Stomach smooth muscle (tissue), 2 donors: ENCODE results near the gene RHBDL3.

ENCODE experiments used
- H3K27ac ChIP-seq: one replicate; pipeline ENCODE4 v1.7.0; 2013; ENCODE audit warnings: mild to moderate bottlenecking, low read length, inconsistent platforms
- H3K27me3 ChIP-seq, 2 donors: one replicate each; pipeline ENCODE4 v1.7.0; 2013; ENCODE audit warnings: low read length in 2 of 2; ENCODE audit not compliant: insufficient read depth in 2 of 2, control insufficient read depth in 1 of 2
- H3K36me3 ChIP-seq, 2 donors: one replicate each; pipeline ENCODE4 v1.7.0; 2013; ENCODE audit warnings: low read length in 2 of 2; ENCODE audit not compliant: control insufficient read depth in 2 of 2, insufficient read depth in 2 of 2
- H3K4me1 ChIP-seq: one replicate; pipeline ENCODE4 v1.7.0; 2013; ENCODE audit warnings: low read length; ENCODE audit not compliant: control insufficient read depth, insufficient read depth
- H3K4me3 ChIP-seq, 2 donors: one replicate each; pipeline ENCODE4 v1.7.0; 2013; ENCODE audit warnings: low read length in 2 of 2
- H3K9ac ChIP-seq, 2 donors: one replicate each; pipeline ENCODE4 v1.7.0; 2013; ENCODE audit warnings: low read length in 2 of 2, mild to moderate bottlenecking in 1 of 2
- H3K9me3 ChIP-seq, 2 donors: one replicate each; pipeline ENCODE4 v1.7.0; 2013; ENCODE audit warnings: low read length in 2 of 2; ENCODE audit not compliant: control insufficient read depth in 2 of 2
- donor health status: healthy.
- donor health status: Pancreatic carcinoma.

The RHBDL3 gene

DNA sequence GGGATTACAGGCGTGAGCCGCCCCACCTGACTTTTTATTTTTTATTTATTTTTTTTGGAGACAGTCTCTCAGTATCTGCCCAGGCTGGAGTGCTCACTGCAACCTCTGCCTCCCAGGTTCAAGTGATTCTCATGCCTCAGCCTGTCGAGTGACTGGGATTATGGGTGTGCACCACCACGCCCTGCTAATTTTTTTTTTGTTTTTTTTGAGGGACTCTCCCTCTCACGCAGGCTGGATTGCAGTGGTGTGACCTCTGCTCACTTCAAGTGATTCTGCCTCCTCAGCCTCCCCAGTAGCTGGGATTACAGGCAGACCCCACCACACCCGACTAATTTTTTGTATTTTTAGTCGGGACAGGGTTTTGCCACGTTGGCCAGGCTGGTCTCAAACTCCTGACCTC lies 92.0 kb downstream of the RHBDL3 start:
- peaks cover 25% of the 10 kb centered on the region for H3K4me1 ChIP-seq
- no peak overlapping the region for H3K4me3 ChIP-seq
- H3K9ac ChIP-seq = no peak overlapping the region
- peaks cover 28 to 37% of the 10 kb centered on the region in 2 donors for H3K36me3 ChIP-seq
- H3K27ac ChIP-seq = no peak overlapping the region
- no peaks in the 10 kb centered on the region for H3K9me3 ChIP-seq
- H3K27me3 ChIP-seq = no peaks in the 10 kb centered on the region

DNA sequence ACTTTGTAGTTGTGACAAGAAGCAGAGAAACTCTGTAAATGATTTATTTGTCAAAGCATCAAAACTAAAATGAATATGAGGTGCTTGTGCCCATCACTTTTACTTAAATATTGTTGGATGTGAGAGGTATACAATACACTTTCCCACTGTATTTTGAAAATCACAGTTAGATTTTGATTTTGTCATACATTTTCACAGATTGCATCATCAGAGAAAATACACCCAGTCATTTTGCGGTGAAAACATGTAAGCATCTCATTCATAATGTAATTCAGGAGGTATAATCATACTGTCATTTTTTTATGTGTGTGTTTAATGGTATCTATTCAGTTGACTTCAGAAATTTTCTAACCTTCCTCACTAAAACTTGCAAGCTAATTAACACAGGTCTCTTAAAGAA lies 95.6 kb downstream of the RHBDL3 start:
- Histone ChIP-seq H3K9me3 (no peaks in the 10 kb centered on the region), H3K27me3 (no peaks in the 10 kb centered on the region), H3K9ac (no peak overlapping the region), H3K4me1 (peaks cover 7% of the 10 kb centered on the region), H3K27ac (no peak overlapping the region), H3K4me3 (no peak overlapping the region), H3K36me3 (peaks cover 45 to 54% of the 10 kb centered on the region in 2 donors)

DNA sequence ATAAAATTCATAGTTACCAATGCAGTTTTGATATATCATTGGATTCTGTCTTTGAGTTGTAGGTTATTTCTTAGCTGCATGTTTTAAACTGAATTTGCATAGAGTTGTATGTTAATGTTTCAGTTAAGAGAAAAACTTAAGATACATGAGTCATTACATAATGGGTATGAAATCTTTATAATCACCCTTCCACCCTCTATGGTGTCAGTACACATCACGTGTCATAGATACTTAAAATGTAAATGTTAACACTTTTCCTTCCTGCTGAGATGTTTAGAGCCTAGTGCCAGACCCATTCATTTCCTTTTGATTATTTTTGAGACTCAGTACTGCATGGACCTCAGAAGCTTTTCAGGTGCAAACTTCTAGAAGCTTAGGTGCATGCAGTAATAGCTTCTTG lies 104.8 kb downstream of the RHBDL3 start:
- Histone ChIP-seq H3K4me1 (no peaks in the 10 kb centered on the region), H3K9ac (no peak overlapping the region), H3K27me3 (no peaks in the 10 kb centered on the region), H3K9me3 (no peaks in the 10 kb centered on the region), H3K27ac (no peak overlapping the region), H3K36me3 (peaks cover 36 to 67% of the 10 kb centered on the region in 2 donors), H3K4me3 (no peak overlapping the region)
